K562 (cell line): ENCODE measurements around the gene DUSP16. TPM values are rescaled to one million over a fixed set of nuclear protein-coding genes. Genes with fewer than 3 reads are reported as not detected.

Experiments used
- ATAC-seq: fragments of 200-7000 bp; cut with Tn5 transposase; 3 replicates; pipeline ENCODE4 v1.9.1; 2020; ENCODE audit warnings: moderate library complexity
- BruUV-seq: library from RNA; stranded (reverse); fragments of 400-500 nt; replicated peaks from 2 replicates; lab custom pipeline; 2021; lab: Mats Ljungman, UMichigan
- CTCF ChIA-PET: fragments of 300-600 bp; formaldehyde crosslinking; extraction: SDS; loops from one replicate; lab custom pipeline; 2021; ENCODE audit warnings: low intra/inter-chr PET ratio; lab: Yijun Ruan, JAX
- POLR2A ChIA-PET: fragments of 300-600, 350-650 bp; sonication (Branson Sonifier 250); formaldehyde crosslinking; extraction: SDS; loops from one replicate; lab custom pipeline; 2021; ENCODE audit warnings: antibody characterized with exemption, inconsistent platforms; lab: Yijun Ruan, JAX
- DNase-seq, 4 experiments: peaks; one replicate each; pipeline versions ENCODE4 v3.0.0 to v3.0.0-alpha.2; 2011 to 2018; ENCODE audit warnings: low spot score in 3 of 4, mixed read lengths in 3 of 4; ENCODE audit errors: extremely low read depth in 1 of 4
- FAIRE-seq: peaks from 2 replicates; lab custom pipeline; 2011; peaks lifted over from hg19 to GRCh38; lab: Jason Lieb, UNC
- H2AFZ ChIP-seq: 2 replicates; pipeline ENCODE4 v1.6.0; 2011; ENCODE audit warnings: low read depth, low read length, control low read depth, inconsistent platforms
- H3K27ac ChIP-seq: fragments of 200-600 bp; 3 replicates; pipeline ENCODE4 v1.8.0; 2011; ENCODE audit warnings: low read depth, mild to moderate bottlenecking, control low read depth, inconsistent platforms, low read length, moderate library complexity, mixed read lengths; ENCODE audit errors: extremely low read depth
- H3K27me3 ChIP-seq, 2 experiments: fragments of 300-600 bp in 1 of 2; 2 replicates in 1 of 2; 3 replicates in 1 of 2; pipeline versions ENCODE4 v1.6.0 to v1.8.0; 2011; ENCODE audit warnings: inconsistent platforms in 2 of 2, low read length in 2 of 2, mild to moderate bottlenecking in 1 of 2, mixed read lengths in 1 of 2, moderate library complexity in 1 of 2; ENCODE audit not compliant: control insufficient read depth in 2 of 2, insufficient read depth in 2 of 2
- H3K36me3 ChIP-seq: fragments of 300-600 bp; 3 replicates; pipeline ENCODE4 v1.8.0; 2011; ENCODE audit warnings: mild to moderate bottlenecking, low read length, inconsistent platforms; ENCODE audit not compliant: control insufficient read depth, insufficient read depth
- H3K4me1 ChIP-seq, 2 experiments: fragments of 200-600 bp in 1 of 2; replicated peaks in 1 of 2; 2 replicates in 1 of 2; 3 replicates in 1 of 2; pipeline versions ENCODE4 v1.5.1 to v1.8.0; 2011; ENCODE audit warnings: inconsistent platforms in 2 of 2, low read length in 2 of 2, mild to moderate bottlenecking in 1 of 2, mixed read lengths in 1 of 2, moderate library complexity in 1 of 2; ENCODE audit not compliant: control insufficient read depth in 2 of 2, insufficient read depth in 2 of 2
- H3K4me2 ChIP-seq: 2 replicates; pipeline ENCODE4 v1.6.1; 2011; ENCODE audit warnings: low read length, control low read depth, inconsistent platforms, mixed read lengths; ENCODE audit not compliant: insufficient read depth
- H3K4me3 ChIP-seq: fragments of 200-600 bp; sonication (generic), shearing (Covaris generic); 2 replicates; pipeline ENCODE4 v1.5.1; 2016; ENCODE audit warnings: control low read depth, inconsistent platforms
- H3K79me2 ChIP-seq: fragments of 200-600 bp; 3 replicates; pipeline ENCODE4 v1.8.0; 2011; ENCODE audit warnings: low read length, inconsistent platforms; ENCODE audit not compliant: control insufficient read depth, insufficient read depth
- H3K9ac ChIP-seq, 2 experiments: 2 replicates each; pipeline versions ENCODE4 v1.6.0 to v1.6.1; 2011; ENCODE audit warnings: low read depth in 2 of 2, low read length in 2 of 2, control low read depth in 1 of 2, inconsistent platforms in 1 of 2, mild to moderate bottlenecking in 1 of 2, mixed read lengths in 1 of 2; ENCODE audit not compliant: insufficient read depth in 1 of 2
- H3K9me1 ChIP-seq: one replicate; pipeline ENCODE4 v1.6.0; 2011; ENCODE audit warnings: inconsistent platforms, mild to moderate bottlenecking, low read length, moderate library complexity; ENCODE audit not compliant: control insufficient read depth, insufficient read depth
- H3K9me3 ChIP-seq: replicated peaks from 2 replicates; pipeline ENCODE4 v1.5.1; 2011; ENCODE audit warnings: low read depth, low read length, inconsistent platforms; ENCODE audit not compliant: control insufficient read depth, insufficient read depth
- H4K20me1 ChIP-seq: replicated peaks from 2 replicates; pipeline ENCODE4 v1.6.1; 2011; ENCODE audit warnings: low read length, inconsistent platforms, mixed read lengths; ENCODE audit not compliant: control insufficient read depth, insufficient read depth
- GATAD2A ChIP-seq: fragments of 450-650 bp; IDR thresholded peaks from 2 replicates; pipeline ENCODE4 v1.6.1; 2017
- VEZF1 ChIP-seq: fragments of 200-800 bp; sonication (Bioruptor generic); IDR thresholded peaks from 2 replicates; pipeline ENCODE4 v1.6.1; 2017; ENCODE audit warnings: missing genetic modification characterization, missing compliant biosample characterization
- WGBS: fragments of 100-300 bp; shearing (Covaris generic); methylation state at CpG from one replicate; pipeline ENCODE4 v1.1.6; 2016; ENCODE audit warnings: low coverage, mixed read lengths; ENCODE audit not compliant: insufficient coverage; ENCODE audit errors: missing lambda C conversion rate; 5-methylcytosine and 5-hydroxymethylcytosine counted together
- in situ Hi-C: fragments of 300-500 bp; cut with MboI; formaldehyde crosslinking; loops from 4 replicates; pipeline ENCODE4 v1.15.0; 2018; ENCODE audit warnings: inconsistent platforms, mixed read lengths
- intact Hi-C: fragments of 100-400 bp; cut with micrococcal nuclease; formaldehyde crosslinking; loops from 2 replicates; pipeline ENCODE4 v1.14.2; 2022
- polyA plus RNA-seq, 8 experiments: library from polyadenylated mRNA; depleted of rRNA in 4 of 8; stranded (reverse) in 5 of 8; unstranded in 3 of 8; fragments of >200 nt; fragmentation: Nextera tagmentation in 2 of 8; fragmentation: Illumina TruSeq in 1 of 8; extraction: Ambion mirVana in 2 of 8; extraction: Trizol in 1 of 8; gene quantifications; 2 replicates each; pipeline versions ENCODE4 v1.2.1 to v1.2.3, GENCODE V29; 2011 to 2014; ENCODE audit warnings: inconsistent platforms in 1 of 8, missing spikeins in 1 of 8
- total RNA-seq, 7 experiments: library from RNA; depleted of rRNA in 6 of 7; stranded (reverse); fragments of >200 nt in 6 of 7; fragmentation: Illumina TruSeq in 2 of 7; extraction: Trizol in 2 of 7; gene quantifications; 2 replicates each; pipeline versions ENCODE4 v1.2.1 to v1.2.3, GENCODE V29; 2011 to 2021; ENCODE audit warnings: low replicate concordance in 1 of 7

Gene DUSP16
- total and polyA plus RNA-seq, 9 of the 15 experiments (the other 6 are each of a cell fraction or from before 2014, with no cell fraction given): 0.70 to 12.3 (median 5.7) TPM

GRCh38 chr12:12548713-12549112 lies 13.9 kb downstream of the DUSP16 start:
- 71% methylated on average over 2 of the region's 2 CpGs for WGBS
- POLR2A ChIA-PET: interaction anchor here (2.5 kb wide), 1 partner anchor 10 kb away, joined by 6 read pairs; no protein-coding TSS in a partner anchor

More at GRCh38 chr12:12548713-12549112, 13.9 kb downstream of the DUSP16 start:
- Histone ChIP-seq H3K4me2 (no peak overlapping the region), H3K9me3 (no peaks in the 10 kb centered on the region; the same call in 1 of the 2 replicates), H3K4me3 (no peak overlapping the region), H3K79me2 (no peaks in the 10 kb centered on the region; the same call in 2 of the 3 replicates), H3K36me3 (peaks cover 3% of the 10 kb centered on the region; the same call in 2 of the 3 replicates), H3K27me3 (no peaks in the 10 kb centered on the region), H4K20me1 (no peaks in the 10 kb centered on the region), H3K9me1 (no peaks in the 10 kb centered on the region), H3K4me1 (no peaks in the 10 kb centered on the region), H3K9ac (no peak overlapping the region), H2AFZ (no peak overlapping the region), H3K27ac (no peak overlapping the region)
- BruUV-seq: no TSS peak
- TF ChIP-seq GATAD2A (no peak), VEZF1 (CRISPR knock-in tag) (no peak)
- CTCF ChIA-PET: no interaction called here
- no peak for DNase-seq
- no peak; the same call in 1 of the 3 replicates for ATAC-seq
- no peak for FAIRE-seq
- in situ Hi-C loops: no loop called here
- intact Hi-C loops: no loop called here
